Measurements from ENCODE around the gene NLRC5. TPM values are rescaled to one million over a fixed set of nuclear protein-coding genes. Genes with fewer than 3 reads are reported as not detected.
A peak's percentile ranks its signal among the peaks of the same experiment; 100 is the strongest.
"Not testable (repeated sequence)": the region's sequence is repeated elsewhere in the genome, so short reads cannot be mapped to it uniquely, and the experiment has no call there.

NLRC5 gene
- total RNA-seq, 1 donor from 2014 or later = 44.9 TPM

GRCh38 chr16:56986361-56986760 lies 3.0 kb upstream of the NLRC5 start:
- no peak overlapping the region for H3K4me3 ChIP-seq
- TF ChIP-seq CTCF (IDR thresholded peaks at IDR 0.05) = no peak
- peaks cover 22% of the 10 kb centered on the region for H3K4me1 ChIP-seq
- DNase-seq (no peak), ATAC-seq (no peak)
- no peak overlapping the region for H3K27ac ChIP-seq
- no peaks in the 10 kb centered on the region for H3K36me3 ChIP-seq
- H3K9me3 ChIP-seq = no peaks in the 10 kb centered on the region
- H3K27me3 ChIP-seq = no peaks in the 10 kb centered on the region
- intact Hi-C loops (cut with DNase I) = no loop called here

GRCh38 chr16:56986908-56987307 lies 2.4 kb upstream of the NLRC5 start:
- DNase-seq; H3K4me3 ChIP-seq; H3K27me3 ChIP-seq; ATAC-seq; H3K27ac ChIP-seq; H3K36me3 ChIP-seq; intact Hi-C loops (cut with DNase I); H3K9me3 ChIP-seq: not testable (repeated sequence)
- H3K4me1 ChIP-seq = peaks cover 22% of the 10 kb centered on the region

- no peak for DNase-seq
- H3K4me1 ChIP-seq = peaks cover 22% of the 10 kb centered on the region
- no peaks in the 10 kb centered on the region for H3K36me3 ChIP-seq
- H3K27me3 ChIP-seq = no peaks in the 10 kb centered on the region
- intact Hi-C loops (cut with DNase I) = no loop called here
- H3K4me3 ChIP-seq = no peak overlapping the region
- no peak overlapping the region for H3K27ac ChIP-seq
- ATAC-seq = no peak
- no peaks in the 10 kb centered on the region for H3K9me3 ChIP-seq
- TF ChIP-seq CTCF (IDR thresholded peaks at IDR 0.05) = no peak
These were observed 1.7 kb upstream of the NLRC5 start for GRCh38 chr16:56987692-56988091.

- peak; percentile 59 for DNase-seq
- Histone ChIP-seq H3K27ac (peak overlapping the region; percentile 83), H3K36me3 (no peaks in the 10 kb centered on the region), H3K9me3 (no peaks in the 10 kb centered on the region), H3K27me3 (no peaks in the 10 kb centered on the region), H3K4me3 (peak overlapping the region; percentile 65), H3K4me1 (peaks cover 29% of the 10 kb centered on the region)
- TF ChIP-seq CTCF (IDR thresholded peaks at IDR 0.05) = no peak
- no peak for ATAC-seq
- intact Hi-C loops (cut with DNase I) = no loop called here
These were observed 1.0 kb upstream of the NLRC5 start for GRCh38 chr16:56988161-56988947.

- ATAC-seq = no peak
- H3K4me1 ChIP-seq = peaks cover 31% of the 10 kb centered on the region
These were observed 631 bp downstream of the NLRC5 start for GRCh38 chr16:56989988-56990387.

More at GRCh38 chr16:56989988-56990387, 631 bp downstream of the NLRC5 start:
- H3K27me3 ChIP-seq = no peaks in the 10 kb centered on the region
- no peak for DNase-seq
- no peaks in the 10 kb centered on the region for H3K36me3 ChIP-seq
- H3K9me3 ChIP-seq = no peaks in the 10 kb centered on the region
- no peak for TF ChIP-seq CTCF (IDR thresholded peaks at IDR 0.05)
- H3K27ac ChIP-seq = peak overlapping the region; percentile 83
- intact Hi-C loops (cut with DNase I) = no loop called here
- peak overlapping the region; percentile 65 for H3K4me3 ChIP-seq
